IMR-90 (cell line): ENCODE measurements around the gene RYR3. TPM values are rescaled to one million over a fixed set of nuclear protein-coding genes. Genes with fewer than 3 reads are reported as not detected.

Experiments
- ATAC-seq: fragments of 200-7000 bp; cut with Tn5 transposase; 2 replicates; pipeline ENCODE4 v1.9.1; 2020; ENCODE audit warnings: low read depth, mild to moderate bottlenecking, moderate library complexity
- BruUV-seq: library from RNA; stranded (reverse); fragments of 400-500 nt; replicated peaks from 2 replicates; lab custom pipeline; 2021; lab: Mats Ljungman, UMichigan
- CTCF ChIA-PET: fragments of 300-600 bp; formaldehyde crosslinking; extraction: SDS; loops from one replicate; lab custom pipeline; 2021; ENCODE audit warnings: antibody characterized with exemption; lab: Yijun Ruan, JAX
- POLR2A ChIA-PET: fragments of 300-600 bp; sonication (Branson Sonifier 250); formaldehyde crosslinking; loops from one replicate; lab custom pipeline; 2022; ENCODE audit warnings: antibody characterized with exemption; ENCODE audit not compliant: unreplicated experiment; lab: Charles Lee
- DNase-seq: peaks from one replicate; pipeline ENCODE4 v3.0.0; 2013
- H2AFZ ChIP-seq: replicated peaks from 2 replicates; pipeline ENCODE3; 2013; ENCODE audit warnings: low read length, mild to moderate bottlenecking; ENCODE audit not compliant: poor library complexity
- H2AK5ac ChIP-seq: 2 replicates; pipeline ENCODE4 v1.6.1; 2013; ENCODE audit warnings: low read depth, low read length, inconsistent platforms
- H2AK9ac ChIP-seq: replicated peaks from 2 replicates; pipeline ENCODE3; 2013; ENCODE audit warnings: mild to moderate bottlenecking, low read depth, low read length, moderate library complexity; ENCODE audit not compliant: poor library complexity
- H2BK120ac ChIP-seq: 2 replicates; pipeline ENCODE4 v1.6.1; 2013; ENCODE audit warnings: low read depth, low read length, inconsistent platforms
- H2BK15ac ChIP-seq: 3 replicates; pipeline ENCODE4 v1.6.1; 2013; ENCODE audit warnings: low read depth, low read length, inconsistent platforms
- H2BK20ac ChIP-seq: 2 replicates; pipeline ENCODE4 v1.6.1; 2013; ENCODE audit warnings: low read depth, mild to moderate bottlenecking, inconsistent platforms, low read length, moderate library complexity
- H2BK5ac ChIP-seq: 2 replicates; pipeline ENCODE4 v1.6.1; 2013; ENCODE audit warnings: mild to moderate bottlenecking, low read depth, low read length, inconsistent platforms; ENCODE audit not compliant: poor library complexity, severe bottlenecking
- H3K14ac ChIP-seq: replicated peaks from 2 replicates; pipeline ENCODE4 v1.6.1; 2013; ENCODE audit warnings: low read depth, low read length, inconsistent platforms
- H3K18ac ChIP-seq: 2 replicates; pipeline ENCODE4 v1.6.1; 2013; ENCODE audit warnings: low read depth, low read length, control low read depth
- H3K23ac ChIP-seq: 2 replicates; pipeline ENCODE4 v1.6.1; 2013; ENCODE audit warnings: low read depth, low read length, inconsistent platforms
- H3K27ac ChIP-seq: 2 replicates; pipeline ENCODE4 v1.5.1; 2013; ENCODE audit warnings: mild to moderate bottlenecking, control low read depth, low read length; ENCODE audit not compliant: insufficient read depth
- H3K27me3 ChIP-seq: 2 replicates; pipeline ENCODE4 v1.6.1; 2013; ENCODE audit warnings: low read length; ENCODE audit not compliant: control insufficient read depth, insufficient read depth
- H3K36me3 ChIP-seq: 2 replicates; pipeline ENCODE4 v1.6.1; 2013; ENCODE audit warnings: low read length, mixed read lengths; ENCODE audit not compliant: control insufficient read depth, insufficient read depth
- H3K4ac ChIP-seq: 2 replicates; pipeline ENCODE4 v1.6.1; 2013; ENCODE audit warnings: low read depth, low read length, inconsistent platforms
- H3K4me1 ChIP-seq: 2 replicates; pipeline ENCODE4 v1.6.1; 2013; ENCODE audit warnings: low read length, mixed read lengths; ENCODE audit not compliant: control insufficient read depth, insufficient read depth
- H3K4me2 ChIP-seq: 2 replicates; pipeline ENCODE4 v1.6.1; 2013; ENCODE audit warnings: low read depth, mild to moderate bottlenecking, control low read depth, low read length, moderate library complexity
- H3K4me3 ChIP-seq: 2 replicates; pipeline ENCODE4 v1.5.1; 2013; ENCODE audit warnings: low read depth, mild to moderate bottlenecking, control low read depth, low read length, moderate library complexity; ENCODE audit not compliant: insufficient read depth
- H3K56ac ChIP-seq: 2 replicates; pipeline ENCODE4 v1.6.1; 2013; ENCODE audit warnings: low read length, inconsistent platforms; ENCODE audit not compliant: insufficient read depth; ENCODE audit errors: extremely low read depth
- H3K79me1 ChIP-seq, 2 experiments: 2 replicates each; pipeline ENCODE4 v1.6.1; 2013; ENCODE audit warnings: low read length in 2 of 2, inconsistent platforms in 1 of 2, low read depth in 1 of 2
- H3K9ac ChIP-seq: 2 replicates; pipeline ENCODE4 v1.6.1; 2013; ENCODE audit warnings: low read depth, low read length, control low read depth
- H3K9me1 ChIP-seq: 2 replicates; pipeline ENCODE4 v1.6.1; 2013; ENCODE audit warnings: low read length, inconsistent platforms; ENCODE audit not compliant: insufficient read depth
- H3K9me3 ChIP-seq: 2 replicates; pipeline ENCODE4 v1.6.1; 2013; ENCODE audit warnings: low read length; ENCODE audit not compliant: control insufficient read depth, insufficient read depth
- H4K20me1 ChIP-seq: 2 replicates; pipeline ENCODE4 v1.6.1; 2013; ENCODE audit warnings: low read length, inconsistent platforms; ENCODE audit not compliant: insufficient read depth
- H4K5ac ChIP-seq: 2 replicates; pipeline ENCODE4 v1.6.1; 2013; ENCODE audit warnings: mild to moderate bottlenecking, low read depth, low read length, control low read depth
- H4K8ac ChIP-seq, 2 experiments: 2 replicates each; pipeline ENCODE4 v1.6.1; 2013; ENCODE audit warnings: low read depth in 2 of 2, low read length in 2 of 2, control low read depth in 1 of 2, inconsistent platforms in 1 of 2
- H4K91ac ChIP-seq: 2 replicates; pipeline ENCODE4 v1.6.1; 2013; ENCODE audit warnings: low read depth, low read length, inconsistent platforms; ENCODE audit not compliant: insufficient read depth
- BHLHE40 ChIP-seq: fragments of 150-350 bp; IDR thresholded peaks from 2 replicates; pipeline ENCODE4 v1.6.1; 2016; ENCODE audit warnings: mild to moderate bottlenecking, low read depth, low read length
- CEBPB ChIP-seq: IDR thresholded peaks from 2 replicates; pipeline ENCODE4 v1.6.1; 2012; ENCODE audit warnings: low read depth, low read length, improper control_type of control experiment
- CHD1 ChIP-seq: IDR thresholded peaks from 2 replicates; pipeline ENCODE4 v1.6.1; 2012; ENCODE audit warnings: low read depth, low read length, improper control_type of control experiment
- FOS ChIP-seq: fragments of 150-350 bp; IDR thresholded peaks from 2 replicates; pipeline ENCODE4 v1.6.1; 2016; ENCODE audit warnings: low read depth, low read length
- MAFK ChIP-seq: IDR thresholded peaks from 2 replicates; pipeline ENCODE4 v1.6.1; 2012; ENCODE audit warnings: low read depth, low read length, improper control_type of control experiment
- MAZ ChIP-seq: IDR thresholded peaks from 2 replicates; pipeline ENCODE4 v1.6.1; 2012; ENCODE audit warnings: low read depth, mild to moderate bottlenecking, low read length, improper control_type of control experiment, moderate library complexity, borderline replicate concordance
- MXI1 ChIP-seq: IDR thresholded peaks from 2 replicates; pipeline ENCODE4 v1.6.1; 2012; ENCODE audit warnings: low read depth, mild to moderate bottlenecking, low read length, moderate library complexity, borderline replicate concordance
- NFE2L2 ChIP-seq: fragments of 150-350 bp; IDR thresholded peaks from 2 replicates; pipeline ENCODE4 v1.6.1; 2016; ENCODE audit warnings: low read depth, mild to moderate bottlenecking, low read length
- POLR2A ChIP-seq: IDR thresholded peaks from 2 replicates; pipeline ENCODE4 v1.6.1; 2012; ENCODE audit warnings: mild to moderate bottlenecking, low read depth, low read length
- RAD21 ChIP-seq: IDR thresholded peaks from 2 replicates; pipeline ENCODE4 v1.6.1; 2012; ENCODE audit warnings: low read length, improper control_type of control experiment
- RCOR1 ChIP-seq: IDR thresholded peaks from 2 replicates; pipeline ENCODE4 v1.6.1; 2012; ENCODE audit warnings: mild to moderate bottlenecking, low read length, improper control_type of control experiment; ENCODE audit not compliant: insufficient replicate concordance
- RFX5 ChIP-seq: IDR thresholded peaks from 2 replicates; pipeline ENCODE4 v1.8.0; 2012; ENCODE audit warnings: low read depth, mild to moderate bottlenecking, low read length, moderate library complexity
- SMC3 ChIP-seq: fragments of 150-350 bp; IDR thresholded peaks from 2 replicates; pipeline ENCODE4 v1.6.1; 2016; ENCODE audit warnings: low read depth, mild to moderate bottlenecking, antibody characterized with exemption, low read length, moderate library complexity
- WGBS, 2 experiments: methylation state at CpG; one replicate each; pipeline versions ENCODE4 v1.1.5 to v1.1.7; 2013; ENCODE audit warnings: missing lambda C conversion rate in 2 of 2; ENCODE audit not compliant: insufficient read length in 1 of 2; ENCODE audit errors: extremely low coverage in 2 of 2; 5-methylcytosine and 5-hydroxymethylcytosine counted together
- dilution Hi-C: fragments of 300-500 bp; cut with HindIII; formaldehyde crosslinking; loops from one replicate; pipeline ENCODE4 v1.14.3; 2018; ENCODE audit warnings: low sequenced_read_pairs; ENCODE audit not compliant: unreplicated experiment
- in situ Hi-C: fragments of 300-500 bp; cut with MboI; formaldehyde crosslinking; loops from 3 replicates; pipeline ENCODE4 v1.14.3; 2019; ENCODE audit warnings: low sequenced_read_pairs, inconsistent platforms, mixed read lengths
- intact Hi-C: fragments of 100-400 bp; cut with micrococcal nuclease; formaldehyde crosslinking; loops from 2 replicates; pipeline ENCODE4 v1.10.0; 2022
- polyA plus RNA-seq, 3 experiments: library from polyadenylated mRNA; depleted of rRNA; stranded (reverse); fragments of >200 nt; gene quantifications; 2 replicates each; pipeline ENCODE4 v1.2.3, GENCODE V29; 2012; ENCODE audit warnings: low replicate concordance in 1 of 3
- total RNA-seq: library from RNA; depleted of rRNA; stranded (reverse); fragments of >200 nt; gene quantifications from 2 replicates; pipeline ENCODE4 v1.2.3, GENCODE V29; 2012
- TF ChIP-seq, protein P1 (sequence below): conservative IDR thresholded peaks from 2 replicates; pipeline ENCODE4 v1.5.1; 2012; ENCODE audit warnings: mild to moderate bottlenecking, low read depth, low read length, improper control_type of control experiment
- TF ChIP-seq, protein P2 (sequence below): fragments of 150-350 bp; IDR thresholded peaks from 2 replicates; pipeline ENCODE4 v1.6.1; 2016; ENCODE audit warnings: low read depth, mild to moderate bottlenecking, low read length, moderate library complexity, borderline replicate concordance
- TF ChIP-seq, protein P3 (sequence below): fragments of 150-350 bp; IDR thresholded peaks from 2 replicates; pipeline ENCODE4 v1.6.1; 2017; ENCODE audit warnings: mild to moderate bottlenecking, antibody characterized with exemption, low read length, low read depth

The RYR3 gene
- total and polyA plus RNA-seq, 2 of the 4 experiments (the other 2 are of a cell fraction): 0.18 TPM; not detected in 1

DNA sequence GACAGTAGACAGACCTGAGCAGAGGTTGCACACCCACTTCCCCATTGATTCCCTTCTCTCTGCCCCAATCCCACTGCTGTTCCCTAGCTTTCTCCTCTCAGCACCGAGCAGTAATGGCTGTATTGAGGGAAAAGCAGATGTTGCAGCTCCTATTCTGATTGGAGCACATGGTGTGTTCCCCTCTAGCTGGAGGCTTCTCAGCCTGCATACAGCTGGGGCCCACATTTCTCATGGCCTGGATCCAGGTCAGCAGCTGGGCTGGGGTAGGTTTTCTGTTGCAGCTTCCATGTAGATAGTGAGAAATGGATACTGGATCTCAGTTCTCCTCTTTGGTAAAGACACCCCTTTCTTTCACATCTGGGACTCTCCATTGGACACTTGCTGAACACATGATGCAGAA is 50.1 kb downstream of the RYR3 start:
- H3K27me3 ChIP-seq: no peaks in the 10 kb centered on the region
- ATAC-seq (no peak), DNase-seq (no peak)
- ChIA-PET CTCF (no interaction called here), POLR2A (no interaction called here)
- in situ Hi-C loops (no loop called here), dilution Hi-C loops (no loop called here), intact Hi-C loops (no loop called here)
- H3K79me1 ChIP-seq: no peaks in the 10 kb centered on the region
- no peak overlapping the region for H3K18ac ChIP-seq
- H4K5ac ChIP-seq: no peak overlapping the region
- H3K9me1 ChIP-seq: no peaks in the 10 kb centered on the region
- H2BK15ac ChIP-seq: no peak overlapping the region
- H2BK20ac ChIP-seq: no peak overlapping the region
- no peak overlapping the region for H3K23ac ChIP-seq
- no peak overlapping the region for H3K9ac ChIP-seq
- H3K4me2 ChIP-seq: no peak overlapping the region
- H3K36me3 ChIP-seq: no peaks in the 10 kb centered on the region
- no peaks in the 10 kb centered on the region for H3K4me1 ChIP-seq
- H4K20me1 ChIP-seq: no peaks in the 10 kb centered on the region
- no peak overlapping the region for H2BK120ac ChIP-seq
- no peak overlapping the region for H3K14ac ChIP-seq
- TF ChIP-seq FOS (no peak), MAZ (no peak), BHLHE40 (no peak), MAFK (no peak), POLR2A (no peak), RFX5 (no peak), CEBPB (no peak), SMC3 (no peak), MXI1 (no peak), RCOR1 (no peak), CHD1 (no peak), RAD21 (no peak), NFE2L2 (no peak)
- TF ChIP-seq, protein P1, sequence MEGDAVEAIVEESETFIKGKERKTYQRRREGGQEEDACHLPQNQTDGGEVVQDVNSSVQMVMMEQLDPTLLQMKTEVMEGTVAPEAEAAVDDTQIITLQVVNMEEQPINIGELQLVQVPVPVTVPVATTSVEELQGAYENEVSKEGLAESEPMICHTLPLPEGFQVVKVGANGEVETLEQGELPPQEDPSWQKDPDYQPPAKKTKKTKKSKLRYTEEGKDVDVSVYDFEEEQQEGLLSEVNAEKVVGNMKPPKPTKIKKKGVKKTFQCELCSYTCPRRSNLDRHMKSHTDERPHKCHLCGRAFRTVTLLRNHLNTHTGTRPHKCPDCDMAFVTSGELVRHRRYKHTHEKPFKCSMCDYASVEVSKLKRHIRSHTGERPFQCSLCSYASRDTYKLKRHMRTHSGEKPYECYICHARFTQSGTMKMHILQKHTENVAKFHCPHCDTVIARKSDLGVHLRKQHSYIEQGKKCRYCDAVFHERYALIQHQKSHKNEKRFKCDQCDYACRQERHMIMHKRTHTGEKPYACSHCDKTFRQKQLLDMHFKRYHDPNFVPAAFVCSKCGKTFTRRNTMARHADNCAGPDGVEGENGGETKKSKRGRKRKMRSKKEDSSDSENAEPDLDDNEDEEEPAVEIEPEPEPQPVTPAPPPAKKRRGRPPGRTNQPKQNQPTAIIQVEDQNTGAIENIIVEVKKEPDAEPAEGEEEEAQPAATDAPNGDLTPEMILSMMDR: no peak
- TF ChIP-seq, protein P2, sequence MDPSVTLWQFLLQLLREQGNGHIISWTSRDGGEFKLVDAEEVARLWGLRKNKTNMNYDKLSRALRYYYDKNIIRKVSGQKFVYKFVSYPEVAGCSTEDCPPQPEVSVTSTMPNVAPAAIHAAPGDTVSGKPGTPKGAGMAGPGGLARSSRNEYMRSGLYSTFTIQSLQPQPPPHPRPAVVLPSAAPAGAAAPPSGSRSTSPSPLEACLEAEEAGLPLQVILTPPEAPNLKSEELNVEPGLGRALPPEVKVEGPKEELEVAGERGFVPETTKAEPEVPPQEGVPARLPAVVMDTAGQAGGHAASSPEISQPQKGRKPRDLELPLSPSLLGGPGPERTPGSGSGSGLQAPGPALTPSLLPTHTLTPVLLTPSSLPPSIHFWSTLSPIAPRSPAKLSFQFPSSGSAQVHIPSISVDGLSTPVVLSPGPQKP: no peak
- TF ChIP-seq, protein P3, sequence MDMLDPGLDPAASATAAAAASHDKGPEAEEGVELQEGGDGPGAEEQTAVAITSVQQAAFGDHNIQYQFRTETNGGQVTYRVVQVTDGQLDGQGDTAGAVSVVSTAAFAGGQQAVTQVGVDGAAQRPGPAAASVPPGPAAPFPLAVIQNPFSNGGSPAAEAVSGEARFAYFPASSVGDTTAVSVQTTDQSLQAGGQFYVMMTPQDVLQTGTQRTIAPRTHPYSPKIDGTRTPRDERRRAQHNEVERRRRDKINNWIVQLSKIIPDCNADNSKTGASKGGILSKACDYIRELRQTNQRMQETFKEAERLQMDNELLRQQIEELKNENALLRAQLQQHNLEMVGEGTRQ: no peak
- H4K8ac ChIP-seq: no peak overlapping the region
- no peak overlapping the region for H4K91ac ChIP-seq
- H2BK5ac ChIP-seq: no peak overlapping the region
- H3K56ac ChIP-seq: no peak overlapping the region
- H2AK5ac ChIP-seq: no peak overlapping the region
- H2AK9ac ChIP-seq: no peak overlapping the region
- H3K9me3 ChIP-seq: no peaks in the 10 kb centered on the region
- H3K4me3 ChIP-seq: no peak overlapping the region
- BruUV-seq: no TSS peak
- no peak overlapping the region for H2AFZ ChIP-seq
- H3K4ac ChIP-seq: no peak overlapping the region
- WGBS, 2 experiments: no CpG with 5 or more reads among the region's 1 CpG
- no peak overlapping the region for H3K27ac ChIP-seq
